Measurements from ENCODE around the gene COMP. TPM values are rescaled to one million over a fixed set of nuclear protein-coding genes. Genes with fewer than 3 reads are reported as not detected.
A peak's percentile ranks its signal among the peaks of the same experiment; 100 is the strongest.

Gene COMP
- polyA plus RNA-seq, 1 donor (not counting 4 experiments of a cell fraction or from before 2014, with no cell fraction given): not detected

DNA sequence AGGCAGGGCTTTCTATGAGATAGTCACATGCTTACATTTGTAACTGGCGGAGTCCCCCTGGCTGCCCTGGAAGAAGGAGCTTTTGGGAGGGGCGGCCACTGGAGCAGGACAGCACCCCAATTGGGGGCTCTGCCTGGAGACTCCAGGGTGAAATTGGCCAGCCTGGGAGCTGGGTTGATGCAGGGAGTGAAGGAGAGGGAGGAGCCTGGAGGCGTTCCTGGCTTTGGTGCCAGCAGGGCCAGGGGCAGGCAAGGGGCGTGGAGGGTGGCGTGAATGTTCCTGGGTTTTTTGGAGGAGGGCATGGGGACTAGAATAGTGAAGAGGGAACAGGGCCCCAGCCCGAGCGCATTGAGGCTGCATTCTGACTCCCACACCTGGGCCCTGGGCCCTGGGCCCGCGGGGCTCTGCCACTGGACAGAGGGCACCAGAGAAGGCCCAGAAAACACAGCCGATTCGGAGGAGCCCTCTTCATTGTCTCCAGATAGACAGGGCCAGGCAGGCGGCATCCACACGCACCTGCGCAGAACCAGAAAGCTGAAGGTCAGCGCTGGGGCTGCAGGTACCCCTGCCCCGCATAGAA, 29.5 kb downstream of the COMP start:
- Histone ChIP-seq H3K9ac (ENCODE audit: control insufficient read depth, extremely low read depth, insufficient read depth, low read length) (peak overlapping the region; percentile 50), H3K36me3 (ENCODE audit: control insufficient read depth in 2 of 2, extremely low read depth in 1 of 2, insufficient read depth in 2 of 2, low read length in 2 of 2) (no peaks in the 10 kb centered on the region), H3K27ac (ENCODE audit: control insufficient read depth, insufficient read depth, low read length) (peak overlapping the region; percentile 38), H3K79me2 (ENCODE audit: control insufficient read depth, insufficient read depth, low read length) (peaks cover 3% of the 10 kb centered on the region), H3K27me3 (ENCODE audit: control insufficient read depth, extremely low read depth, insufficient read depth, low read length) (no peaks in the 10 kb centered on the region), H3K9me3 (ENCODE audit: control insufficient read depth, low read depth, low read length) (no peaks in the 10 kb centered on the region), H3K4me1 (ENCODE audit: control insufficient read depth, extremely low read depth, insufficient read depth, low read length) (peaks cover 73% of the 10 kb centered on the region), H3K4me3 (ENCODE audit: control insufficient read depth in 2 of 3, extremely low read depth in 1 of 3, insufficient read depth in 2 of 3, low read depth in 1 of 3, low read length in 3 of 3) (peak overlapping the region; percentile 20 to 33 (median 29)), H4K20me1 (ENCODE audit: control insufficient read depth, extremely low read depth, insufficient read depth, low read length) (no peaks in the 10 kb centered on the region), H3K9me1 (ENCODE audit: control insufficient read depth, extremely low read depth, insufficient read depth, low read length) (no peaks in the 10 kb centered on the region), H2AFZ (ENCODE audit: control insufficient read depth, low read length) (no peak overlapping the region), H3K4me2 (ENCODE audit: control insufficient read depth, extremely low read depth, insufficient read depth, low read depth, low read length) (peak overlapping the region; percentile 72)
- FAIRE-seq: peak; percentile 62
- no peak for DNase-seq (ENCODE audit: low read depth, low spot score)
- TF ChIP-seq CTCF (optimal IDR thresholded peaks at IDR 0.05 in 1 of 3, IDR thresholded peaks at IDR 0.05 in 1 of 3, conservative IDR thresholded peaks at IDR 0.05 in 1 of 3; ENCODE audit: extremely low read depth in 1 of 3, insufficient read depth in 2 of 3, low read length in 3 of 3) (no peak), EZH2 (IDR thresholded peaks at IDR 0.05; ENCODE audit: low read length) (no peak)
- dilution Hi-C loops (cut with MboI; ENCODE audit: extremely low pct_ligation_motif_present, low sequenced_read_pairs): no loop called here

GRCh38 chr19:18760440-18761383, 30.4 kb downstream of the COMP start:
- Histone ChIP-seq H3K9ac (ENCODE audit: control insufficient read depth, extremely low read depth, insufficient read depth, low read length) (peak overlapping the region; percentile 37), H3K79me2 (ENCODE audit: control insufficient read depth, insufficient read depth, low read length) (peaks cover 3% of the 10 kb centered on the region), H3K9me1 (ENCODE audit: control insufficient read depth, extremely low read depth, insufficient read depth, low read length) (no peaks in the 10 kb centered on the region), H3K27ac (ENCODE audit: control insufficient read depth, insufficient read depth, low read length) (no peak overlapping the region), H3K4me1 (ENCODE audit: control insufficient read depth, extremely low read depth, insufficient read depth, low read length) (peaks cover 76% of the 10 kb centered on the region), H3K9me3 (ENCODE audit: control insufficient read depth, low read depth, low read length) (no peaks in the 10 kb centered on the region), H3K4me3 (ENCODE audit: control insufficient read depth in 2 of 3, extremely low read depth in 1 of 3, insufficient read depth in 2 of 3, low read depth in 1 of 3, low read length in 3 of 3) (peak overlapping the region; percentile 20 to 48 (median 26)), H3K27me3 (ENCODE audit: control insufficient read depth, extremely low read depth, insufficient read depth, low read length) (no peaks in the 10 kb centered on the region), H2AFZ (ENCODE audit: control insufficient read depth, low read length) (no peak overlapping the region), H3K36me3 (ENCODE audit: control insufficient read depth in 2 of 2, extremely low read depth in 1 of 2, insufficient read depth in 2 of 2, low read length in 2 of 2) (no peaks in the 10 kb centered on the region), H3K4me2 (ENCODE audit: control insufficient read depth, extremely low read depth, insufficient read depth, low read depth, low read length) (peak overlapping the region; percentile 72), H4K20me1 (ENCODE audit: control insufficient read depth, extremely low read depth, insufficient read depth, low read length) (no peaks in the 10 kb centered on the region)
- no peak for DNase-seq (ENCODE audit: low read depth, low spot score)
- no peak for FAIRE-seq
- TF ChIP-seq EZH2 (IDR thresholded peaks at IDR 0.05; ENCODE audit: low read length) (no peak), CTCF (optimal IDR thresholded peaks at IDR 0.05 in 1 of 3, IDR thresholded peaks at IDR 0.05 in 1 of 3, conservative IDR thresholded peaks at IDR 0.05 in 1 of 3; ENCODE audit: extremely low read depth in 1 of 3, insufficient read depth in 2 of 3, low read length in 3 of 3) (no peak)
- dilution Hi-C loops (cut with MboI; ENCODE audit: extremely low pct_ligation_motif_present, low sequenced_read_pairs): no loop called here
